GM12801 (cell line): ENCODE measurements around the gene ADAMTS4.

Source experiments
- TF ChIP-seq, protein P1 (sequence below): IDR thresholded peaks from one replicate; pipeline ENCODE4 v1.5.1; 2011; ENCODE audit warnings: control low read depth; ENCODE audit not compliant: insufficient read length; ENCODE audit errors: extremely low read depth

ADAMTS4 gene

DNA sequence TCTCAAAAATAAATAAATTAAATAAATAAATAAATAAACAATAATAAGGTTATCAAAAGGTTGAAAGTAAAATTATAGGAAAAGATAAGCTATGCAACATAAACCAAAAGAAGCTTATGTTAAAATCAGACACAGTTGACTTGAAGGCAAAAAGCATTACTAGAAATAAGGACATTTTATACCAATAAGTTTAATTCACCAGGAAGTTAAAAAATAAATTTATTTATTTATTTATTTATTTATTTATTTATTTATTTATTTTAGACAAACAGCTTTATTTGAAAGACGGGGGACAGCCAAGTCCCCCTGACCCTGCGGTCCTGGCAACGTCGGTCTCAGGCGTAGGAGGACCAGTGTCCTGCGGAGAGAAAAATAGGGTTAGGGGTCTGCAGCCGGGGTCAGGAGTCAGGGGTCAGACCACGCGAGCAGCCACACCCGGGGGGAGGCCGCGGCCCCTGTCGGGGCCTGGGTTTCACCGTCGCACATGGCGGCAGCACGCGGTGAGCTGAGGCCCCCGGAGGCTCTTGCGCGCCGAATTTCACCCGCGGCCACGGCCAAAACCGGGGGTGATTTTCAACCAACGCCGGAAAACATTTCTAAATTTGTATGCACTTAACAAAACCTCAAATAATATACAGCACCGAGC lies 58.0 kb downstream of the ADAMTS4 start:
- TF ChIP-seq, protein P1, sequence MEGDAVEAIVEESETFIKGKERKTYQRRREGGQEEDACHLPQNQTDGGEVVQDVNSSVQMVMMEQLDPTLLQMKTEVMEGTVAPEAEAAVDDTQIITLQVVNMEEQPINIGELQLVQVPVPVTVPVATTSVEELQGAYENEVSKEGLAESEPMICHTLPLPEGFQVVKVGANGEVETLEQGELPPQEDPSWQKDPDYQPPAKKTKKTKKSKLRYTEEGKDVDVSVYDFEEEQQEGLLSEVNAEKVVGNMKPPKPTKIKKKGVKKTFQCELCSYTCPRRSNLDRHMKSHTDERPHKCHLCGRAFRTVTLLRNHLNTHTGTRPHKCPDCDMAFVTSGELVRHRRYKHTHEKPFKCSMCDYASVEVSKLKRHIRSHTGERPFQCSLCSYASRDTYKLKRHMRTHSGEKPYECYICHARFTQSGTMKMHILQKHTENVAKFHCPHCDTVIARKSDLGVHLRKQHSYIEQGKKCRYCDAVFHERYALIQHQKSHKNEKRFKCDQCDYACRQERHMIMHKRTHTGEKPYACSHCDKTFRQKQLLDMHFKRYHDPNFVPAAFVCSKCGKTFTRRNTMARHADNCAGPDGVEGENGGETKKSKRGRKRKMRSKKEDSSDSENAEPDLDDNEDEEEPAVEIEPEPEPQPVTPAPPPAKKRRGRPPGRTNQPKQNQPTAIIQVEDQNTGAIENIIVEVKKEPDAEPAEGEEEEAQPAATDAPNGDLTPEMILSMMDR = no peak

DNA sequence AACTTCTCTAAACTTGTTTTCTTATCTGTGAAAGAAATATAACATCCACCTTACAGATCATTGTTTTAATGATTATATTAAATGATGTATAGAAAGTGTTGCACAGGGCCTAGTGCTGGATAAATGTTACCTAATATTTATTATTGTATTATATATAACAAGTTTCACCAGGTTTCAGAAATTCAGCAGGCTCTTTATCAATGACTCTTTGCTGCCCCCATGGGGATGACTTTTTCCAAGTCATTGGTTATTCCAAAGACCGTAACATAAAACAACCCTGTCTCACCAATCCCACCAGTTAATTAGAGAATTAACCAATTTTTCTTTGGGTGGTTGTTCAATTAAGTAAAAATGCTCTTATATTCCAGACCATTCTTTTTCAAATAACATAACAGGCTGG lies 59.1 kb downstream of the ADAMTS4 start:
- TF ChIP-seq, protein P1 = no peak

DNA sequence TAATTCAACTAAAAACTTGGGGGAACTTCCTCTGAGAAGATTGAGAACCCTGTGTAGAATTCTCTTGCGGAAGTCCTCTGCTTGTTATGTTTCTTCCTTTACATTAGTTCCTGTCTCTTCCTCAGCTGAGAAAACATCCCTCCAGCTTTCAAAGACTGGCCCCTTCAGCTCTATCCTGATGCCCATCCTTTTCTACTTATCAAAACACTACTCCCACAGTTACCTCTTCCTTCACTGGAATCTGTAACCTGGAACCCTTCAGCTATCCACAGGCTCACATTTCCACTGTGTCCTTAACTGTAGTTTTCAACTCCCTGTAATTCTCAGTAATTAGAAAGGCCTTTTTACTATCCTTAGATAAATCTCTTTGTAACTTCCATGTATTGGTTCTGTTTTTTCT lies 60.4 kb downstream of the ADAMTS4 start:
- TF ChIP-seq, protein P1 = no peak

DNA sequence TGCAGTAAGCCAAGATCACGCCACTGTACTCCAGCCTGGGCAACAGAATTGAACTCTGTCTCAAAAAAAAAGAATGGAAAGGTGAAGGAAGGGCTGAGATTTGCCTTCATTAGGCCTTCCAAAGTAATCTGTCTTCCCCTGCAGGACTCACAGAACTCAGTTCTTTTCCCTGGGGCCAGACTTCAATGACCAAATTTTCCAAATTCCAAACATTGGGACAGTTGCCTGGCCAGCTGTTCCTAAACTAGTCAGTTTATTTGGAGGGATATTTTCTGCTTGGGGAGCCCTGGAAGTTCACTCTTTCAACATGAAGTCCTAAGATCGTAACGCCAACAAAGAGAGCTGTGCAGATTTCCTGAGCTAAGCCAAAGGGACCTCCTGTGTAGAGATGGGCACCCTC lies 61.0 kb downstream of the ADAMTS4 start:
- TF ChIP-seq, protein P1 = no peak
